PC-9 (cell line): ENCODE measurements around the gene ASIC5. TPM values are rescaled to one million over a fixed set of nuclear protein-coding genes. Genes with fewer than 3 reads are reported as not detected.

Experiments
- BruUV-seq: library from RNA; stranded (reverse); fragments of 400-500 nt; replicated peaks from 2 replicates; lab custom pipeline; 2021; lab: Mats Ljungman, UMichigan
- CTCF ChIA-PET: fragments of 300-600 bp; sonication (Branson Sonifier 250); formaldehyde crosslinking; loops from one replicate; lab custom pipeline; 2022; ENCODE audit warnings: antibody characterized with exemption; lab: Charles Lee
- POLR2A ChIA-PET: fragments of 300-600 bp; sonication (Branson Sonifier 250); formaldehyde crosslinking; loops from one replicate; lab custom pipeline; 2022; ENCODE audit warnings: antibody characterized with exemption; ENCODE audit not compliant: unreplicated experiment; lab: Charles Lee
- DNase-seq, 2 experiments: peaks; one replicate each; pipeline versions ENCODE4 v3.0.0 to v3.0.0-alpha.2; 2015 to 2022; ENCODE audit warnings: mixed read lengths in 1 of 2
- H2AFZ ChIP-seq: fragments of 200-600 bp; sonication (generic); 2 replicates; pipeline ENCODE4 v1.8.1; 2017; ENCODE audit warnings: antibody characterized with exemption
- H3F3A ChIP-seq: fragments of 200-600 bp; sonication (generic); 2 replicates; pipeline ENCODE4 v1.8.1; 2017; ENCODE audit warnings: antibody characterized with exemption, mild to moderate bottlenecking, low read depth; ENCODE audit not compliant: insufficient read depth
- H3K27ac ChIP-seq: fragments of 200-600 bp; sonication (generic); 2 replicates; pipeline ENCODE4 v1.6.1; 2016; ENCODE audit warnings: mixed run types
- H3K27me3 ChIP-seq: fragments of 200-600 bp; sonication (generic); 2 replicates; pipeline ENCODE4 v1.6.1; 2016; ENCODE audit warnings: low read depth, mixed run types; ENCODE audit not compliant: insufficient read depth
- H3K36me3 ChIP-seq: fragments of 200-600 bp; sonication (generic); 2 replicates; pipeline ENCODE4 v1.6.1; 2016; ENCODE audit warnings: low read depth, mixed run types
- H3K4me1 ChIP-seq: fragments of 200-600 bp; sonication (generic); replicated peaks from 2 replicates; pipeline ENCODE4 v1.6.1; 2016; ENCODE audit warnings: mixed run types; ENCODE audit not compliant: insufficient read depth
- H3K4me2 ChIP-seq: fragments of 200-600 bp; sonication (generic); 2 replicates; pipeline ENCODE4 v1.6.1; 2017; ENCODE audit warnings: mixed run types
- H3K4me3 ChIP-seq: fragments of 200-600 bp; sonication (generic); 2 replicates; pipeline ENCODE4 v1.6.1; 2016; ENCODE audit warnings: mixed run types
- H3K79me2 ChIP-seq: fragments of 200-600 bp; sonication (generic); 2 replicates; pipeline ENCODE4 v1.6.1; 2017; ENCODE audit warnings: low read depth, mixed run types
- H3K9me2 ChIP-seq: fragments of 200-600 bp; sonication (generic); 2 replicates; pipeline ENCODE4 v1.8.1; 2017; ENCODE audit warnings: mild to moderate bottlenecking; ENCODE audit not compliant: insufficient read depth
- H3K9me3 ChIP-seq: fragments of 200-600 bp; sonication (generic); 2 replicates; pipeline ENCODE4 v1.8.1; 2016; ENCODE audit warnings: low read depth; ENCODE audit not compliant: insufficient read depth
- H4K20me1 ChIP-seq: fragments of 200-600 bp; sonication (generic); 2 replicates; pipeline ENCODE4 v1.8.1; 2017; ENCODE audit not compliant: insufficient read depth
- CTCF ChIP-seq: fragments of 200-600 bp; sonication (generic); conservative IDR thresholded peaks from 2 replicates; pipeline ENCODE4 v1.6.1; 2017; ENCODE audit warnings: mixed run types, antibody characterized with exemption, mild to moderate bottlenecking, moderate library complexity
- EZH2 ChIP-seq: fragments of 200-600 bp; sonication (generic); IDR thresholded peaks from 2 replicates; pipeline ENCODE4 v1.8.0; 2017; ENCODE audit warnings: antibody characterized with exemption, low read depth
- intact Hi-C: fragments of 100-400 bp; cut with micrococcal nuclease; formaldehyde crosslinking; loops from one replicate; pipeline ENCODE4 v1.10.0; 2022; ENCODE audit not compliant: unreplicated experiment
- total RNA-seq: library from RNA; stranded (reverse); gene quantifications from 2 replicates; pipeline ENCODE4 v1.2.3, GENCODE V29; 2021

ASIC5 gene
- total RNA-seq, 1 experiment from 2014 or later: not detected

- H2AFZ ChIP-seq: no peak overlapping the region
- no TSS peak for BruUV-seq
- no peaks in the 10 kb centered on the region for H3K4me1 ChIP-seq
- no peak overlapping the region for H3K27ac ChIP-seq
- H3K79me2 ChIP-seq: no peaks in the 10 kb centered on the region
- H4K20me1 ChIP-seq: no peaks in the 10 kb centered on the region
- H3K4me2 ChIP-seq: no peak overlapping the region
- no peaks in the 10 kb centered on the region for H3K9me2 ChIP-seq
- ChIA-PET CTCF (no interaction called here), POLR2A (no interaction called here)
- H3K4me3 ChIP-seq: no peak overlapping the region
- no peaks in the 10 kb centered on the region for H3K36me3 ChIP-seq
- no peaks in the 10 kb centered on the region for H3K9me3 ChIP-seq
- no peaks in the 10 kb centered on the region for H3F3A ChIP-seq
- intact Hi-C loops: no loop called here
- no peak for DNase-seq
- H3K27me3 ChIP-seq: no peaks in the 10 kb centered on the region
- TF ChIP-seq EZH2: no peak
- TF ChIP-seq CTCF: no peak
Measured at GRCh38 chr4:155807021-155807420, 59.1 kb downstream of the ASIC5 start.

DNA sequence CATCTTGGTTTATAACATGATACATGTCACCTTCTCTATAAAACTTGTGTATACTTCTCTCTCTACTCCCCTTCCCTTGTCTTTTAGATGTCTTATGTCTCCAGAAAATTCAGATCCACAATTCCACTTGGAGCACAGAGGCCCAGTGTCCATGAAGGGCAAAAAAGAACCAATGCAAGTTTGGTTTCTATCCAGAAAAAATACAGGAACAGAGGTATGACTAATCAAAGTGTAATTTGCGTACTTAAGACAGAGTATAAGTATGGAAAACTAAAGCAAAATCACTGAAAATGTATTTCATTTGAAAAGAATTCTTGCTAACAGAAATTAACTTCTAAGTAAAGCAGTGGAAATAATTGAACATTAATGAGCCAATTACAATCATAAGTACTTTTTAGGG is 61.1 kb downstream of the ASIC5 start:
- ChIA-PET CTCF (no interaction called here), POLR2A (no interaction called here)
- intact Hi-C loops: no loop called here
- no peak overlapping the region for H3K4me3 ChIP-seq
- no peak overlapping the region for H3K27ac ChIP-seq
- DNase-seq: no peak
- H3K36me3 ChIP-seq: no peaks in the 10 kb centered on the region
- TF ChIP-seq CTCF: no peak
- no peak for TF ChIP-seq EZH2
- no peaks in the 10 kb centered on the region for H4K20me1 ChIP-seq
- H3K79me2 ChIP-seq: no peaks in the 10 kb centered on the region
- no TSS peak for BruUV-seq
- H3K27me3 ChIP-seq: no peaks in the 10 kb centered on the region
- no peaks in the 10 kb centered on the region for H3K4me1 ChIP-seq
- H3K9me3 ChIP-seq: no peaks in the 10 kb centered on the region
- H3K9me2 ChIP-seq: no peaks in the 10 kb centered on the region
- no peaks in the 10 kb centered on the region for H3F3A ChIP-seq
- H3K4me2 ChIP-seq: no peak overlapping the region
- no peak overlapping the region for H2AFZ ChIP-seq

GRCh38 chr4:155802190-155802959 is 63.7 kb downstream of the ASIC5 start:
- CTCF ChIA-PET: no interaction called here
- H3K4me2 ChIP-seq: no peak overlapping the region
- BruUV-seq: no TSS peak
- H3K36me3 ChIP-seq: no peaks in the 10 kb centered on the region
- no peaks in the 10 kb centered on the region for H3K27me3 ChIP-seq
- no peak overlapping the region for H3K27ac ChIP-seq
- no peak overlapping the region for H3K4me3 ChIP-seq
- no peaks in the 10 kb centered on the region for H3K79me2 ChIP-seq
- H3F3A ChIP-seq: no peaks in the 10 kb centered on the region
- no peak overlapping the region for H2AFZ ChIP-seq
- H3K9me2 ChIP-seq: no peaks in the 10 kb centered on the region
- POLR2A ChIA-PET: no interaction called here
- no peaks in the 10 kb centered on the region for H3K4me1 ChIP-seq
- H4K20me1 ChIP-seq: no peaks in the 10 kb centered on the region
- H3K9me3 ChIP-seq: no peaks in the 10 kb centered on the region
- no peak for TF ChIP-seq CTCF
- TF ChIP-seq EZH2: no peak
- intact Hi-C loops: no loop called here
- no peak for DNase-seq
